OCI-LY1 (cell line): ENCODE results near the gene IL6R.

Experiments
- CTCF ChIP-seq: fragments of 200-600 bp; sonication (generic), shearing (Covaris generic); IDR thresholded peaks from 2 replicates; pipeline ENCODE4 v1.5.1; 2017; ENCODE audit warnings: mild to moderate bottlenecking, antibody characterized with exemption, low read length, moderate library complexity, mixed read lengths
- EZH2 ChIP-seq: fragments of 200-600 bp; sonication (generic), shearing (Covaris generic); IDR thresholded peaks from 2 replicates; pipeline ENCODE4 v1.8.0; 2017; ENCODE audit warnings: borderline replicate concordance, mixed run types, mild to moderate bottlenecking, antibody characterized with exemption, low read length, moderate library complexity, mixed read lengths

DNA sequence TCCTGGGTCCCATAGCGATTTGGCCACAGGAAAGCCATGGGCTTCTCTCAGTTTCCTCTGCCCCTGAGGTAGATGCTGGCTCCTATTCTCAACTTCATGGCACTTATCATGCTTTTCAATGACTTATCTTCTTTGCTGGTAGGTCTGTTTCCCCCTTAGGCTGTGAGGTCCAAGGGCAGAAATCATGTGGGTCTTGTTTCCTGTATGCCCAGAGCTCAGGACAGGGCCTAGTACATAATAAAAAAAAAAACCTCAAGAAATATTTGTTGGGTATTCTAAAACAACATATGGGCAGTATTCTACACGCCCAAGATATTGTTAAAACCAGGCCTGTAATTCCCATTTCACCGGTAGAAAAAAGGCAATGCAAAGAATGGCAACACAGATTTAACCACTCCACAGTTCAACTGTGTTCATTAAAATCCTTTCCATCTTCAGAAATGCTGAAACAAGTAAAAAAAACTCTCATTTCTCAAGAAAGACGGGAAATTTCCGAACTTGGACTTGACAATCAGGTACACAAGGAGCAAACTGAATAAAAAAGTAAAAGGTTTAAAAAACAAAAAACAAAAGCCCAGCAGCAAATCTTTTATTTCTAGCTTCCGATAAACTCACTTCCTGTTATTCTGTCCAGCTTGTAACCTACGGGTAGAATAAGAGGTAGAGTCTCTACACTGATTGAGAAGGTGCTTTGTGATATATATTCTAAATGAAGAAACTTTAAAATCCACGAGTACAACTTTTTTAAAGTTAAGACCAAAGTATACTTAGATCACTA lies 90.5 kb downstream of the IL6R start:
- TF ChIP-seq CTCF: no peak
- no peak for TF ChIP-seq EZH2
